ENCODE measurements around the gene KIAA1671.

KIAA1671 gene

DNA sequence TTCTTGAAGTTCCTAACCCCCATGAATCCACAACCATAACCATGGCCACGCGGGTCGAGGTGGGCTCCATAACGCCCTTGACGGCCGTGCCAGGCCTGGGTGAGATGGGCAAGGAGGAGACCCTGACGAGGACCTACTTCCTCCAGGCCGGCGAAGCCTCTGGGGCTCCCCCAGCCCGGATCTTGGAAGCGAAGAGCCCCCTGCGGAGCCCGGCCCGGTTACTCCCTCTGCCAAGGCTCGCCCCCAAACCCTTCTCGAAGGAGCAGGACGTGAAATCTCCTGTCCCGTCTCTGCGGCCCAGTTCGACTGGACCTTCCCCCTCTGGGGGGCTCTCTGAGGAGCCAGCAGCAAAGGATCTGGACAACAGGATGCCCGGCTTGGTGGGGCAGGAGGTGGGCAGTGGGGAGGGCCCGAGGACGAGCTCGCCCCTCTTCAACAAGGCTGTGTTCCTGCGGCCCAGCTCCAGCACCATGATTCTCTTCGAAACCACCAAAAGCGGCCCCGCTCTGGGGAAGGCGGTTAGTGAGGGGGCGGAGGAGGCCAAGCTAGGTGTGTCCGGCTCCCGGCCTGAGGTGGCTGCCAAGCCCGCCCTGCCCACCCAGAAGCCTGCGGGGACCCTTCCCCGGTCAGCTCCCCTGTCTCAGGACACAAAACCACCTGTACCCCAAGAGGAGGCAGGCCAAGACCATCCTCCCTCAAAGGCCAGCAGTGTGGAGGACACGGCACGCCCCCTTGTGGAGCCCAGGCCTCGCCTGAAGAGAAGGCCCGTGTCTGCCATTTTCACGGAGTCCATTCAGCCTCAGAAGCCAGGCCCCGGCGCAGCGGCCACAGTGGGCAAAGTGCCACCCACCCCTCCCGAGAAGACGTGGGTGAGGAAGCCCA is 75.7 kb downstream of the KIAA1671 start:
- DNase-seq (ENCODE audit: insufficient read length, low spot score) (no peak), FAIRE-seq (no peak)
- TF ChIP-seq, protein P1, sequence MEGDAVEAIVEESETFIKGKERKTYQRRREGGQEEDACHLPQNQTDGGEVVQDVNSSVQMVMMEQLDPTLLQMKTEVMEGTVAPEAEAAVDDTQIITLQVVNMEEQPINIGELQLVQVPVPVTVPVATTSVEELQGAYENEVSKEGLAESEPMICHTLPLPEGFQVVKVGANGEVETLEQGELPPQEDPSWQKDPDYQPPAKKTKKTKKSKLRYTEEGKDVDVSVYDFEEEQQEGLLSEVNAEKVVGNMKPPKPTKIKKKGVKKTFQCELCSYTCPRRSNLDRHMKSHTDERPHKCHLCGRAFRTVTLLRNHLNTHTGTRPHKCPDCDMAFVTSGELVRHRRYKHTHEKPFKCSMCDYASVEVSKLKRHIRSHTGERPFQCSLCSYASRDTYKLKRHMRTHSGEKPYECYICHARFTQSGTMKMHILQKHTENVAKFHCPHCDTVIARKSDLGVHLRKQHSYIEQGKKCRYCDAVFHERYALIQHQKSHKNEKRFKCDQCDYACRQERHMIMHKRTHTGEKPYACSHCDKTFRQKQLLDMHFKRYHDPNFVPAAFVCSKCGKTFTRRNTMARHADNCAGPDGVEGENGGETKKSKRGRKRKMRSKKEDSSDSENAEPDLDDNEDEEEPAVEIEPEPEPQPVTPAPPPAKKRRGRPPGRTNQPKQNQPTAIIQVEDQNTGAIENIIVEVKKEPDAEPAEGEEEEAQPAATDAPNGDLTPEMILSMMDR (IDR thresholded peaks at IDR 0.05; ENCODE audit: insufficient read depth, missing control alignments), result peak; percentile 64

DNA sequence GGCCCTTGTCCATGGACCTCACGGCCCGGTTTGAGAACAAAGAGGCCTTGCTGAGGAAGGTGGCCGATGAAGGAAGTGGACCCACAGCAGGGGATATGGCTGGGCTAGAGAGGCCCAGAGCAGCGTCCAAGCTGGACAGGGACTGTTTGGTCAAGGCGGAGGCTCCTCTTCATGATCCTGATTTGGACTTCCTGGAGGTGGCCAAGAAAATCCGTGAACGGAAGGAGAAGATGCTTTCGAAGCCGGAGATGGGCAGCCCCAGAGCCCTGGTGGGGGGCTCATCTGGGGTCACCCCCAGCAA is 76.3 kb downstream of the KIAA1671 start:
- FAIRE-seq, result no peak
- no peak for DNase-seq (ENCODE audit: insufficient read length, low spot score)
- TF ChIP-seq, protein P1 (IDR thresholded peaks at IDR 0.05; ENCODE audit: insufficient read depth, missing control alignments), result no peak

DNA sequence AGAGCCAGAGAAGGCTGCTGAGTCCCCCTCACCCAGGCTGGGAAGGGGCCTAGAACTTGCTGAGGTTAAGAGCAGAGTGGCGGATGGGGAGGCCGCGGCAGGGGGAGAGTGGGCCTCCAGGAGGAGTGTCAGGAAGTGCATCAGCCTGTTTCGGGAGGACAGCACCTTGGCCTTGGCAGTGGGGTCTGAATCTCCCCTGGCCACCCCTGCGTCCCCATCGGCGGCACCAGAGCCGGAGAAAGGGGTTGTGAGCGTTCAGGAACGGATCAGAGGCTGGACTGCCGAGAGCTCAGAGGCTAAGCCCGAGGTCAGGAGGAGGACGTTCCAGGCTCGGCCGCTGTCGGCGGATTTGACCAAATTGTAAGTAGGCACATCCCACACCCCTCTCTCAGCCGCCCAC is 76.7 kb downstream of the KIAA1671 start:
- FAIRE-seq (no peak), DNase-seq (ENCODE audit: insufficient read length, low spot score) (no peak)
- TF ChIP-seq, protein P1 (IDR thresholded peaks at IDR 0.05; ENCODE audit: insufficient read depth, missing control alignments), result no peak

DNA sequence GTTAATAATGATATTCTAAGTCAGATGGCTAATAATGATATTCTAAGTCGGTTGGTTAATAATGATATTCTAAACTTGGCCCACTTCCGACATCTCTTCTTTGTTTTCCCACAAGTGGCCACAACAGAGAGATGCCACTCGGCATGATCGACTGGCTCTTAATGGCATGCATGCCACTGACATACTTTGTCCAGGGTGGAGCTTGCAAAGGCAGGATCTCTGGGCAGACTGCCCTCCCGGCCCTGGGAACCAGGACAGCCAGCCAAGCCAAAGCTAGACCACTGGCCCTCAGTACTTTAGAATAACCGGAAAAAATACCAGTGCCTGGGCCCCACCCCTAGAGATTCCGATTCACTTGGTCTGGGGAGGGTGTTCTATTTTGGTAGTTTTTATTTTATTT is 78.1 kb downstream of the KIAA1671 start:
- TF ChIP-seq, protein P1 (IDR thresholded peaks at IDR 0.05; ENCODE audit: insufficient read depth, missing control alignments), result no peak
- no peak for FAIRE-seq
- no peak for DNase-seq (ENCODE audit: insufficient read length, low spot score)

DNA sequence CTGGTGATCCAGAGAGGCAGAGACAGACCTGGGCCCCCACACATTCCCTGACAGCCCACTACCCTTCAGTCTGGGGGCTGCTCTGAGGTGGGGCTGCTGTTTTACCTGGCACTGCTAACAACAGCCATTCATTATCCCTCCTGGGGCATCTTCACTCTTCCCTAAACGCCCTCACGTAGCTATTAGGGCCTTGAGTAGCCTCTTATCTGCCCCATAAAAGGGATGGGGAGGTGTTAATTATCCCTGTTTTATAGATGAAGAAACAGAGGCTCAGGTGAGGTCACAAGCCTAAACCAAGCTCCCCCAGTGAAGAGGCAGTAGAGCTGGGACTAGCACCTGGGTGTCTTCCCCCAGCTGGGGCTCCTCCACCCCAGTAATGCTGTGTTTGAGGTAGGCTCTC is 79.5 kb downstream of the KIAA1671 start:
- TF ChIP-seq, protein P1 (IDR thresholded peaks at IDR 0.05; ENCODE audit: insufficient read depth, missing control alignments), result no peak
- DNase-seq (ENCODE audit: insufficient read length, low spot score) (no peak), FAIRE-seq (no peak)

DNA sequence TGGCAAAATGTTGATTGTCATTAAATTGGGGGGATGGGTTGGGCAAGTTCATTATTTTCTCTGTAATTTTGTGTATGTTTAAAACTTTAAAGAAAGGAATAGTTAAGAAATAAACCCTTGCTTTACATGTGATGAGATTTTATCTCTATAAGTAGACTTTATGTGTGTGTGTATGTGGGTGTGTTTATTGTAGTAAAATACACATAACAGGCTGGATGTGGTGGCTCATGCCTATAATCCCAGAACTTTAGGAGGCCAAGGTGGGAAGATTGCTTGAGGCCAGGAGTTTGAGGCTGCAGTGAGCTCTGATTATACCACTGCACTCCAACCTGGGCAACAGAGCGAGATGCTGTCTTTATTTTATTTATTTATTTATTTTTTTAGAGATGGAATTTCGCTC is 83.2 kb downstream of the KIAA1671 start:
- DNase-seq (ENCODE audit: insufficient read length, low spot score) (no peak), FAIRE-seq (no peak)

DNA sequence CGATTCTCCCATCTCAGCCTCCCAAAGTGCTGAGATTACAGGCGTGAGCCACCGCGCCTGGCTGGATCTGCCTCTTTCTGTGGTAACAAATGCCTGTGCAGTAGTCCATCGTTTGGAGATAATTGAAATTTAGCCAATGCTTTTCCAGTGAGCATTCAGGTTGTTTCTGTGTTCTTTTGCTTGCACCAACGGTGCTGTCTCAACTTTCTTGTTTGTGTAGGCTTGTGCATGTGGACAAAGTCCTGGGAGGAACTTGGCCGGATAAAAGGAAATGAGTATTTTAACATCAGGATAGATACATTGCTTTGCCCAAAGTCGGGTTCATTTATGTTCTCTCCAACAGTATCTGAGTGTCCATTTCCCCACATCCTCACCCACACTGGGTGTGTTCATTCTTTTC is 85.7 kb downstream of the KIAA1671 start:
- TF ChIP-seq, protein P1 (IDR thresholded peaks at IDR 0.05; ENCODE audit: insufficient read depth, missing control alignments), result no peak
- FAIRE-seq (no peak), DNase-seq (ENCODE audit: insufficient read length, low spot score) (no peak)

More for the DNA sequence above, 83.2 kb downstream of the KIAA1671 start:
- TF ChIP-seq, protein P1 (IDR thresholded peaks at IDR 0.05; ENCODE audit: insufficient read depth, missing control alignments), result no peak
